Measurements from ENCODE around the gene TMEM161A. TPM values are rescaled to one million over a fixed set of nuclear protein-coding genes. Genes with fewer than 3 reads are reported as not detected.

TMEM161A gene
- total and polyA plus RNA-seq, 2 of the 13 experiments (the other 11 are each of a cell fraction or from before 2014, with no cell fraction given), result 25.9 to 31.4 TPM

DNA sequence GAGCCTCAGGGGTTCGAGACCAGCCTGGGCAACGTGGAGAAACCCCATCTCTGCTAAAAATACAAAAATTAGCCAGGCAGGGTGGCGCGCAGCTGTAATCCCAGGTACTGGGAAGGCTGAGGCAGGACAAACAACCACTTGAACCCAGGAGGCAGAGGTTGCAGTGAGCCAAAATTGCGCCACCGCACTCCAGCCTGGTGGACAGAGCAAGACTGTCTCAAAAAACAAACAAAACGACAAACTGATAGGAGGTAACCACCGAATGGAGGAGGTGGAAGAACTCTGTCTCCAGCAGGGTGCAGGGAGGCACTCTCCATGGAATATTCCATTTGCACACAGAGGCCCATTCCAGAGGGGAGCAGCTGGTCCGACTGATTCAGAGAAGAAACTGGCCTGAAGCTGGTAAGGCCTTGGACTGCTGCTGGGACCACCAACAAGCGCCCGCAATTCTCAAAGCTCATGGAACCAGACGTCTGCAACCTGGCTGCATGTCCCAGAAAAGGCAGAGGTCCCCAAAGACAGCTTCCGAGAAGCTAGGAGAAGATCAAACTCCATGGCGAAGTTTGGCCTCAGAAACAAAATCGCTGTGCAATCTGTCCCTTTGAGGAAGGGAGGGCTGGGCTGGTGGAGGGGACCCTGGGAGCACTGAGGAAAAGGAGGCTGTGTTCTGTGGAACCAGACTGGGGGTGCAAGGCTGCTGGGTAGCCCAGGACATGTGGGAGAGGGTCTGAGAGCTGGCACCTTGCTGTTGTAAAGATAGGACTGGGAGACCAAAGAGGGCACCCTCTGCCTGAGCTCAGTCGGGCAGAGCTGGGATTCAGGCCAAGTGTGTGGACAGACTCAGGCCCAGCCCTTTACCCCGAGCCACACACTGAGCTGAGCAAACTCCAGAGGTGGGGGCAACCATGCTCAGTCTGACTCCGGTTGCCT, 39.3 kb downstream of the TMEM161A start (continued):
- TF ChIP-seq, protein P1, sequence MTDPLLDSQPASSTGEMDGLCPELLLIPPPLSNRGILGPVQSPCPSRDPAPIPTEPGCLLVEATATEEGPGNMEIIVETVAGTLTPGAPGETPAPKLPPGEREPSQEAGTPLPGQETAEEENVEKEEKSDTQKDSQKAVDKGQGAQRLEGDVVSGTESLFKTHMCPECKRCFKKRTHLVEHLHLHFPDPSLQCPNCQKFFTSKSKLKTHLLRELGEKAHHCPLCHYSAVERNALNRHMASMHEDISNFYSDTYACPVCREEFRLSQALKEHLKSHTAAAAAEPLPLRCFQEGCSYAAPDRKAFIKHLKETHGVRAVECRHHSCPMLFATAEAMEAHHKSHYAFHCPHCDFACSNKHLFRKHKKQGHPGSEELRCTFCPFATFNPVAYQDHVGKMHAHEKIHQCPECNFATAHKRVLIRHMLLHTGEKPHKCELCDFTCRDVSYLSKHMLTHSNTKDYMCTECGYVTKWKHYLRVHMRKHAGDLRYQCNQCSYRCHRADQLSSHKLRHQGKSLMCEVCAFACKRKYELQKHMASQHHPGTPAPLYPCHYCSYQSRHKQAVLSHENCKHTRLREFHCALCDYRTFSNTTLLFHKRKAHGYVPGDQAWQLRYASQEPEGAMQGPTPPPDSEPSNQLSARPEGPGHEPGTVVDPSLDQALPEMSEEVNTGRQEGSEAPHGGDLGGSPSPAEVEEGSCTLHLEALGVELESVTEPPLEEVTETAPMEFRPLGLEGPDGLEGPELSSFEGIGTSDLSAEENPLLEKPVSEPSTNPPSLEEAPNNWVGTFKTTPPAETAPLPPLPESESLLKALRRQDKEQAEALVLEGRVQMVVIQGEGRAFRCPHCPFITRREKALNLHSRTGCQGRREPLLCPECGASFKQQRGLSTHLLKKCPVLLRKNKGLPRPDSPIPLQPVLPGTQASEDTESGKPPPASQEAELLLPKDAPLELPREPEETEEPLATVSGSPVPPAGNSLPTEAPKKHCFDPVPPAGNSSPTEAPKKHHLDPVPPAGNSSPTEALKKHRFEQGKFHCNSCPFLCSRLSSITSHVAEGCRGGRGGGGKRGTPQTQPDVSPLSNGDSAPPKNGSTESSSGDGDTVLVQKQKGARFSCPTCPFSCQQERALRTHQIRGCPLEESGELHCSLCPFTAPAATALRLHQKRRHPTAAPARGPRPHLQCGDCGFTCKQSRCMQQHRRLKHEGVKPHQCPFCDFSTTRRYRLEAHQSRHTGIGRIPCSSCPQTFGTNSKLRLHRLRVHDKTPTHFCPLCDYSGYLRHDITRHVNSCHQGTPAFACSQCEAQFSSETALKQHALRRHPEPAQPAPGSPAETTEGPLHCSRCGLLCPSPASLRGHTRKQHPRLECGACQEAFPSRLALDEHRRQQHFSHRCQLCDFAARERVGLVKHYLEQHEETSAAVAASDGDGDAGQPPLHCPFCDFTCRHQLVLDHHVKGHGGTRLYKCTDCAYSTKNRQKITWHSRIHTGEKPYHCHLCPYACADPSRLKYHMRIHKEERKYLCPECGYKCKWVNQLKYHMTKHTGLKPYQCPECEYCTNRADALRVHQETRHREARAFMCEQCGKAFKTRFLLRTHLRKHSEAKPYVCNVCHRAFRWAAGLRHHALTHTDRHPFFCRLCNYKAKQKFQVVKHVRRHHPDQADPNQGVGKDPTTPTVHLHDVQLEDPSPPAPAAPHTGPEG (CRISPR knock-in tag; IDR thresholded peaks at IDR 0.05), result 0 out of 2 replicates have a peak, but pooled peaks have one; percentile 45
- TF ChIP-seq ZNF350 (CRISPR knock-in tag; IDR thresholded peaks at IDR 0.05; ENCODE audit: borderline replicate concordance, low read depth), result peak; percentile 47; the same call in 1 of the 2 replicates
- TF ChIP-seq ZNF879 (CRISPR knock-in tag; IDR thresholded peaks at IDR 0.05), result no peak
- no peak for TF ChIP-seq SCMH1 (CRISPR knock-in tag; IDR thresholded peaks at IDR 0.05; ENCODE audit: borderline replicate concordance)
- TF ChIP-seq ZNF816 (CRISPR knock-in tag; IDR thresholded peaks at IDR 0.05; ENCODE audit: borderline replicate concordance), result no peak
- no peak; the same call in 1 of the 2 replicates for TF ChIP-seq ZNF572 (CRISPR knock-in tag; IDR thresholded peaks at IDR 0.05)
- TF ChIP-seq ZNF180 (CRISPR knock-in tag; IDR thresholded peaks at IDR 0.05; ENCODE audit: borderline replicate concordance, low read depth), result no peak
- TF ChIP-seq THAP11 (CRISPR knock-in tag; IDR thresholded peaks at IDR 0.05), result peak; percentile 64
- TF ChIP-seq, protein P2, sequence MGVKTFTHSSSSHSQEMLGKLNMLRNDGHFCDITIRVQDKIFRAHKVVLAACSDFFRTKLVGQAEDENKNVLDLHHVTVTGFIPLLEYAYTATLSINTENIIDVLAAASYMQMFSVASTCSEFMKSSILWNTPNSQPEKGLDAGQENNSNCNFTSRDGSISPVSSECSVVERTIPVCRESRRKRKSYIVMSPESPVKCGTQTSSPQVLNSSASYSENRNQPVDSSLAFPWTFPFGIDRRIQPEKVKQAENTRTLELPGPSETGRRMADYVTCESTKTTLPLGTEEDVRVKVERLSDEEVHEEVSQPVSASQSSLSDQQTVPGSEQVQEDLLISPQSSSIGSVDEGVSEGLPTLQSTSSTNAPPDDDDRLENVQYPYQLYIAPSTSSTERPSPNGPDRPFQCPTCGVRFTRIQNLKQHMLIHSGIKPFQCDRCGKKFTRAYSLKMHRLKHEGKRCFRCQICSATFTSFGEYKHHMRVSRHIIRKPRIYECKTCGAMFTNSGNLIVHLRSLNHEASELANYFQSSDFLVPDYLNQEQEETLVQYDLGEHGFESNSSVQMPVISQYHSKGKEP (CRISPR knock-in tag; IDR thresholded peaks at IDR 0.05), result no peak
- peak; percentile 41 for TF ChIP-seq SMC3 (IDR thresholded peaks at IDR 0.05; ENCODE audit: low read length)
- no peak for TF ChIP-seq TOE1 (CRISPR knock-in tag; IDR thresholded peaks at IDR 0.05)
- TF ChIP-seq, protein P3, sequence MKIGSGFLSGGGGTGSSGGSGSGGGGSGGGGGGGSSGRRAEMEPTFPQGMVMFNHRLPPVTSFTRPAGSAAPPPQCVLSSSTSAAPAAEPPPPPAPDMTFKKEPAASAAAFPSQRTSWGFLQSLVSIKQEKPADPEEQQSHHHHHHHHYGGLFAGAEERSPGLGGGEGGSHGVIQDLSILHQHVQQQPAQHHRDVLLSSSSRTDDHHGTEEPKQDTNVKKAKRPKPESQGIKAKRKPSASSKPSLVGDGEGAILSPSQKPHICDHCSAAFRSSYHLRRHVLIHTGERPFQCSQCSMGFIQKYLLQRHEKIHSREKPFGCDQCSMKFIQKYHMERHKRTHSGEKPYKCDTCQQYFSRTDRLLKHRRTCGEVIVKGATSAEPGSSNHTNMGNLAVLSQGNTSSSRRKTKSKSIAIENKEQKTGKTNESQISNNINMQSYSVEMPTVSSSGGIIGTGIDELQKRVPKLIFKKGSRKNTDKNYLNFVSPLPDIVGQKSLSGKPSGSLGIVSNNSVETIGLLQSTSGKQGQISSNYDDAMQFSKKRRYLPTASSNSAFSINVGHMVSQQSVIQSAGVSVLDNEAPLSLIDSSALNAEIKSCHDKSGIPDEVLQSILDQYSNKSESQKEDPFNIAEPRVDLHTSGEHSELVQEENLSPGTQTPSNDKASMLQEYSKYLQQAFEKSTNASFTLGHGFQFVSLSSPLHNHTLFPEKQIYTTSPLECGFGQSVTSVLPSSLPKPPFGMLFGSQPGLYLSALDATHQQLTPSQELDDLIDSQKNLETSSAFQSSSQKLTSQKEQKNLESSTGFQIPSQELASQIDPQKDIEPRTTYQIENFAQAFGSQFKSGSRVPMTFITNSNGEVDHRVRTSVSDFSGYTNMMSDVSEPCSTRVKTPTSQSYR (CRISPR knock-in tag; IDR thresholded peaks at IDR 0.05; ENCODE audit: borderline replicate concordance), result 0 out of 2 replicates have a peak, but pooled peaks have one; percentile 50
- TF ChIP-seq MTA3 (CRISPR knock-in tag; IDR thresholded peaks at IDR 0.05), result no peak
- TF ChIP-seq, protein P4, sequence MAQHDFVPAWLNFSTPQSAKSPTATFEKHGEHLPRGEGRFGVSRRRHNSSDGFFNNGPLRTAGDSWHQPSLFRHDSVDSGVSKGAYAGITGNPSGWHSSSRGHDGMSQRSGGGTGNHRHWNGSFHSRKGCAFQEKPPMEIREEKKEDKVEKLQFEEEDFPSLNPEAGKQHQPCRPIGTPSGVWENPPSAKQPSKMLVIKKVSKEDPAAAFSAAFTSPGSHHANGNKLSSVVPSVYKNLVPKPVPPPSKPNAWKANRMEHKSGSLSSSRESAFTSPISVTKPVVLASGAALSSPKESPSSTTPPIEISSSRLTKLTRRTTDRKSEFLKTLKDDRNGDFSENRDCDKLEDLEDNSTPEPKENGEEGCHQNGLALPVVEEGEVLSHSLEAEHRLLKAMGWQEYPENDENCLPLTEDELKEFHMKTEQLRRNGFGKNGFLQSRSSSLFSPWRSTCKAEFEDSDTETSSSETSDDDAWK (CRISPR knock-in tag; IDR thresholded peaks at IDR 0.05), result no peak
- TF ChIP-seq WIZ (CRISPR knock-in tag; IDR thresholded peaks at IDR 0.05), result 0 out of 2 replicates have a peak, but pooled peaks have one; percentile 74
- TF ChIP-seq FIP1L1 (IDR thresholded peaks at IDR 0.05; ENCODE audit: borderline replicate concordance, insufficient read depth, low read depth, low read length), result peak; percentile 2; the same call in 1 of the 2 replicates
